ENCODE results near the gene LRRK1. TPM values are rescaled to one million over a fixed set of nuclear protein-coding genes. Genes with fewer than 3 reads are reported as not detected.

The LRRK1 gene
- polyA plus RNA-seq, 1 of the 3 experiments (the other 2 are of a cell fraction) = 6.9 TPM

DNA sequence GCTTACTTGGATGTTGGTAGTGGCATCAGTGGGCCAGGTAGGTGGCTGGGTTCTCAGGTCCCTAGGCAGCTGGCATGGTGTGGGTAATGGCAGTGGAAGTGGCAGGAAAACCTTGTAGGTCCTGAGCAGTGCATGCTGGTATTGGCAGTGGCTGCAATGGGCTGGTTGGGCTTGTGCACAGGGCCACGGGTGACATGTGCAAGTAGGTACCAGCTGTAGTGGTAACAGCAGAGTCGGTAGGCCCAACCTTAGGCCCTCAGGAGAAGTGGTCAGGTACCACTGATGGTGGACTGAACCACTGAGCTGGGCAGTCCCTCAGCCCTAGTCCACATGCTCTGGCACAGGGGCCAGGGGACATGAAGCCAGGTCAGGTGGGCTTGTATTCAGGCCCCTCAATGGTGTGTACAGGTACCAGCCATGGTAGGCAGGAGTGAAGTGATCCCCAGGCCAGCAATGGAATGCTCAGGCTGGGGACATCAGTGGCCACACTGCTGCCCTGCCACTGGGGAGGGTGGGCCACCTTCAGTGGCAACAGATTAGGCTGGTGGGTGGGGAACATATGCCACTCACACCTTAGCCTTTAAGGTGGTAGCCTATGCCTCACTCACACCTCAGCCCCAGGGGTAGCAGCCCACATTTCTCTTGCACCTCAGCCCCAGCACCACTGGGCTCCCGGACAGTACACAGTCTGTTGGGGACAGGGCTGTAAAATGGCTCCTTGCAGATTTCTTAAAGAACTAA, 118.1 kb downstream of the LRRK1 start:
- CTCF ChIA-PET = interaction anchor here (0.9 to 1.5 kb wide), 2 partner anchors 22 to 30 kb away, joined by 3 read pairs; no protein-coding TSS in a partner anchor
- H4K20me1 ChIP-seq (ENCODE audit: insufficient read depth) = no peaks in the 10 kb centered on the region
- H3K36me3 ChIP-seq (replicated peaks in 1 of 2; ENCODE audit: control insufficient read depth in 1 of 2, insufficient read depth in 2 of 2, low read length in 1 of 2) = peaks cover 0 to 32% of the 10 kb centered on the region in 2 experiments
- WGBS (ENCODE audit: low lambda C conversion rate) = 65% methylated on average over 3 of the region's 3 CpGs
- H2AFZ ChIP-seq (ENCODE audit: low read depth) = no peak overlapping the region
- H3K4me2 ChIP-seq = no peak overlapping the region
- no peaks in the 10 kb centered on the region for H3K27me3 ChIP-seq (ENCODE audit: insufficient read depth)
- no peaks in the 10 kb centered on the region for H3K79me2 ChIP-seq (ENCODE audit: insufficient read depth)
- no peak overlapping the region for H3K4me3 ChIP-seq (ENCODE audit: low read depth in 2 of 2, low read length in 1 of 2)
- TF ChIP-seq PBX3 (IDR thresholded peaks at IDR 0.05) (no peak), EZH2phosphoT487 (IDR thresholded peaks at IDR 0.05; ENCODE audit: borderline replicate concordance, low read depth) (no peak), FOXM1 (IDR thresholded peaks at IDR 0.05; ENCODE audit: low read depth) (no peak), TEAD4 (IDR thresholded peaks at IDR 0.05; ENCODE audit: borderline replicate concordance, insufficient read depth) (no peak)
- TF ChIP-seq, protein P1, sequence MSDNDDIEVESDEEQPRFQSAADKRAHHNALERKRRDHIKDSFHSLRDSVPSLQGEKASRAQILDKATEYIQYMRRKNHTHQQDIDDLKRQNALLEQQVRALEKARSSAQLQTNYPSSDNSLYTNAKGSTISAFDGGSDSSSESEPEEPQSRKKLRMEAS (IDR thresholded peaks at IDR 0.05; ENCODE audit: low read depth) = no peak
- TF ChIP-seq, protein P2, sequence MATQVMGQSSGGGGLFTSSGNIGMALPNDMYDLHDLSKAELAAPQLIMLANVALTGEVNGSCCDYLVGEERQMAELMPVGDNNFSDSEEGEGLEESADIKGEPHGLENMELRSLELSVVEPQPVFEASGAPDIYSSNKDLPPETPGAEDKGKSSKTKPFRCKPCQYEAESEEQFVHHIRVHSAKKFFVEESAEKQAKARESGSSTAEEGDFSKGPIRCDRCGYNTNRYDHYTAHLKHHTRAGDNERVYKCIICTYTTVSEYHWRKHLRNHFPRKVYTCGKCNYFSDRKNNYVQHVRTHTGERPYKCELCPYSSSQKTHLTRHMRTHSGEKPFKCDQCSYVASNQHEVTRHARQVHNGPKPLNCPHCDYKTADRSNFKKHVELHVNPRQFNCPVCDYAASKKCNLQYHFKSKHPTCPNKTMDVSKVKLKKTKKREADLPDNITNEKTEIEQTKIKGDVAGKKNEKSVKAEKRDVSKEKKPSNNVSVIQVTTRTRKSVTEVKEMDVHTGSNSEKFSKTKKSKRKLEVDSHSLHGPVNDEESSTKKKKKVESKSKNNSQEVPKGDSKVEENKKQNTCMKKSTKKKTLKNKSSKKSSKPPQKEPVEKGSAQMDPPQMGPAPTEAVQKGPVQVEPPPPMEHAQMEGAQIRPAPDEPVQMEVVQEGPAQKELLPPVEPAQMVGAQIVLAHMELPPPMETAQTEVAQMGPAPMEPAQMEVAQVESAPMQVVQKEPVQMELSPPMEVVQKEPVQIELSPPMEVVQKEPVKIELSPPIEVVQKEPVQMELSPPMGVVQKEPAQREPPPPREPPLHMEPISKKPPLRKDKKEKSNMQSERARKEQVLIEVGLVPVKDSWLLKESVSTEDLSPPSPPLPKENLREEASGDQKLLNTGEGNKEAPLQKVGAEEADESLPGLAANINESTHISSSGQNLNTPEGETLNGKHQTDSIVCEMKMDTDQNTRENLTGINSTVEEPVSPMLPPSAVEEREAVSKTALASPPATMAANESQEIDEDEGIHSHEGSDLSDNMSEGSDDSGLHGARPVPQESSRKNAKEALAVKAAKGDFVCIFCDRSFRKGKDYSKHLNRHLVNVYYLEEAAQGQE (IDR thresholded peaks at IDR 0.05; ENCODE audit: low read depth, low read length) = no peak
- no peak overlapping the region for H3K9ac ChIP-seq
- peaks cover 28% of the 10 kb centered on the region for H3K9me3 ChIP-seq
- peaks cover 4% of the 10 kb centered on the region for H3F3A ChIP-seq (replicated peaks; ENCODE audit: insufficient read depth)
- no peaks in the 10 kb centered on the region for H3K9me2 ChIP-seq
- H3K27ac ChIP-seq (ENCODE audit: low read depth in 2 of 2, low read length in 1 of 2) = no peak overlapping the region
- no peak for DNase-seq
- H3K4me1 ChIP-seq (ENCODE audit: control insufficient read depth in 1 of 2, insufficient read depth in 2 of 2, low read depth in 1 of 2, low read length in 1 of 2) = no peaks in the 10 kb centered on the region
- POLR2A ChIA-PET = no interaction called here

GRCh38 chr15:101038327-101039003, 119.3 kb downstream of the LRRK1 start:
- no peak overlapping the region for H3K4me3 ChIP-seq (ENCODE audit: low read depth in 2 of 2, low read length in 1 of 2)
- peaks cover 4% of the 10 kb centered on the region for H3F3A ChIP-seq (replicated peaks; ENCODE audit: insufficient read depth)
- H3K9me3 ChIP-seq = peaks cover 28% of the 10 kb centered on the region
- H2AFZ ChIP-seq (ENCODE audit: low read depth) = no peak overlapping the region
- H3K4me1 ChIP-seq (ENCODE audit: control insufficient read depth in 1 of 2, insufficient read depth in 2 of 2, low read depth in 1 of 2, low read length in 1 of 2) = no peaks in the 10 kb centered on the region
- CTCF ChIA-PET = interaction anchor here (1.1 to 1.3 kb wide), 2 partner anchors 29 to 31 kb away, joined by 3 to 4 read pairs; no protein-coding TSS in a partner anchor
- H3K79me2 ChIP-seq (ENCODE audit: insufficient read depth) = no peaks in the 10 kb centered on the region
- H3K27me3 ChIP-seq (ENCODE audit: insufficient read depth) = no peaks in the 10 kb centered on the region
- no peaks in the 10 kb centered on the region for H4K20me1 ChIP-seq (ENCODE audit: insufficient read depth)
- WGBS (ENCODE audit: low lambda C conversion rate) = 84% methylated on average over 6 of the region's 6 CpGs
- POLR2A ChIA-PET = no interaction called here
- no peak for DNase-seq
- no peaks in the 10 kb centered on the region for H3K9me2 ChIP-seq
- H3K9ac ChIP-seq = no peak overlapping the region
- no peak overlapping the region for H3K27ac ChIP-seq (ENCODE audit: low read depth in 2 of 2, low read length in 1 of 2)
- H3K4me2 ChIP-seq = no peak overlapping the region
- peaks cover 0 to 32% of the 10 kb centered on the region in 2 experiments for H3K36me3 ChIP-seq (replicated peaks in 1 of 2; ENCODE audit: control insufficient read depth in 1 of 2, insufficient read depth in 2 of 2, low read length in 1 of 2)
- TF ChIP-seq GATA2 (CRISPR knock-in tag; IDR thresholded peaks at IDR 0.05) (no peak), POLR2AphosphoS5 (IDR thresholded peaks at IDR 0.05; ENCODE audit: low read depth, low read length) (no peak), NRF1 (IDR thresholded peaks at IDR 0.05; ENCODE audit: low read depth, low read length) (no peak), TAF1 (IDR thresholded peaks at IDR 0.05; ENCODE audit: borderline replicate concordance, low read depth, low read length) (no peak), SIN3A (IDR thresholded peaks at IDR 0.05; ENCODE audit: borderline replicate concordance, low read depth, low read length) (no peak), RCOR1 (IDR thresholded peaks at IDR 0.05; ENCODE audit: low read length) (no peak), USF2 (IDR thresholded peaks at IDR 0.05; ENCODE audit: borderline replicate concordance, low read depth, low read length) (no peak), MEF2A (IDR thresholded peaks at IDR 0.05; ENCODE audit: borderline replicate concordance, low read depth) (no peak), ZBTB33 (IDR thresholded peaks at IDR 0.05; ENCODE audit: borderline replicate concordance, low read depth) (no peak), PBX3 (IDR thresholded peaks at IDR 0.05) (no peak)
